ENCODE results near the gene TMEM86A. TPM values are rescaled to one million over a fixed set of nuclear protein-coding genes. Genes with fewer than 3 reads are reported as not detected.

The TMEM86A gene
- total RNA-seq, 1 donor from 2014 or later: 4.5 TPM

DNA sequence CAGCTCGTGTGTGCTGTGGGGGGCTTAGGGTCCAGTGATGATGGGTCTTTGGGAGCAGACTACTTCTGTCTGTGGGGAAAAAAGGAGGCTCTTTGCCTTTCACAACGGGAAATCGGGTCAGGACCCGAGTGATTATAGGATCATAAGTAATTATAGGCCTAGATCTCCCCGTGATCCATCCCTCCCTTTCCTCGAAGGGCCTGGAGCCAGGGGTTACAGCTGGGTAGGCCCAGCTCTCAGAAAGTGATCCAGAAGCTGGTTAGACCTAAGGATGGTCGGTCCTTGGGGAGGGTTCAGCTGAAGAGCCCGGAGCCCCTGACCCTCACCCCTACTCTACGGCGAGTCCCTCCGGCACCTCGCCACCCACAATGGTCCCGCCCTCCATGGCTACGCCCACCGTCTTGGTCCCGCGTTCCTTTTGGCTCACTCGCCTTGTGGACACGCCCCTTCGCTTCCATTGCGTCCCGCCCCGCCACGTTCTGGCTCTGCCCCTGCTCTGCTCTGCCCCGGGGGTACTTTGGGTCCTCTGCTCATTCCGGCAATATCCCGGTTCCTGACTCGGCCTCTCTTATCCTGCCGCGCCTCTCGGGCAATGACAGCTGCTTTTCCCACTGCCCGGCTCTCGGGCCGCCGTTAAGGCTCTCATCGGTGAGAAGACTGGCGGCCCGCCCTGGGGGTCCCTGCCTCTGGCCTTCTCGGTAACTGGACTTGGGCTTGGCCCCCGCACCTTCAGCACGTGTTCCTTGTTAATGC, 22.4 kb downstream of the TMEM86A start:
- intact Hi-C loops (cut with micrococcal nuclease): no loop called here
- ATAC-seq (peak; percentile 98), DNase-seq (peak; percentile 90)

DNA sequence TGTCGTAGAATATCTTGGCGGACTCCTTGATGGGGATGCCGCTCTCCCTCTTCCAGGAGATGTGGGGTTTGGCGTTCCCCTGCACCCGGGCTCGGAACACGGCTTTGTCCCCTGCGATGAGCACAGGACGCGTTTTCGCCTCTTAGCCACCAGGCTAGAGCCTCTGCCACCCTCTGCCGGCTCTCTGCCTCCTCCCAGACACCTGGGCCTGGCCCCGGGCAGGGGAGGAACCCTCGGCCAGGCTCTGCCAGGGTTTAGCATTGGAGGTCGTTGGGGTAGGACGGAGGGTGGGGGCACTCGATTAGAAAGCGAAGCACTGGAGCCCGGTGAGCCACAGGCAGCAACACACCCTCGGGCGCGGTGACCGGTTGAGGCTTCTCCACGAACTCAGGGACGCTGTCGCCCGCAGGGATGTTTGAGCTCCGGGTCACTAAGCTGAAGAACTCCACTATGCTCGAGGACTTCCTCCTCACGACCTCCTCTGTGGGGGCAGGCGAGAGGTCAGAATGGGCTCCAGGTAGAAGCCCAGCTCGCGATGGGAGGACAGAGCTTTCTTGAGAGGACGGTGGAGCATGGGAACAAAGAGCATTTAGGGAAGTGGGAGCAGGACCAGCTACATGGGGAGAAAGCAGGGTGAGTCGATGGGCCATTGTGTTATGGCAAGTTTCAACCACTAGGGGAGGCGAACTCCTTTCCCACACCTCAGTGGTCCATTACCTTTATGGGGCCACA, 23.1 kb downstream of the TMEM86A start:
- intact Hi-C loops (cut with micrococcal nuclease): no loop called here
- DNase-seq (peak; percentile 43), ATAC-seq (peak; percentile 86)

DNA sequence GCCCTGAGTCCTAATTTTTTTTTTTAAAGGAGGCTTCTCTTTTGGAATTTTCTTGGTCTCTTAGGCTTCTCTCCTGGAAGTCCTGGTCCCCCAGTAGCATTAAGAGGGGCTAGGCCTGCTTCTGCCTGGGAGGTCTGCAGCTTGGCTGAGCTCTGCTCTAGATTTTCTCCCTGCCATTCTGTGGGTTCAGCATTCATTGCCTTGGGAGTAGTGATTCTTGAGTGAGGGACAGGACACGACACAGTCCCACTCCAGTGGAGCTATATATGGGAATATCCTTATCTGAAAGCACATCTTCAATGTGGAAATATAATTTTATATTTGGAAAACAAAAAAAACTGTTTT, 23.7 kb downstream of the TMEM86A start:
- ATAC-seq: no peak
- intact Hi-C loops (cut with micrococcal nuclease): no loop called here

DNA sequence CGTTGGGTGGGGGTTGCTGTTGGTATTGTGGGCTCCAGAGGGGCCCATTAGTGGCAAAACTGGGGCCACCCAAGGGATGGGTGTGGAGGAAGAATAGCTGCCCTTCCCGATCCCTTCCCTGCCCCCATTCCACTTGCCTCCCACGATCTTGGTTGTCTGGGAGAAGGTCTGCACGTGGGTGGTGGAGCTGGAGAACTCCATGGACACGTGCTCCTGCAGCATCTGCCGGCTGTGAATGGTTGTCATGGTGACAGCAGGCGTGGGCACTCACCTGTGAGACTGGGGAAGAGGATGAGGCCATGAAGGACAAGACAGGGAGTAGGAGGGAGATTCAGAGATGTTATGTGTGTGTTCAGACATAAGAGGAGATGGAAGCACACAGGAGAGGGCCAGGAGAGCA, 25.4 kb downstream of the TMEM86A start:
- intact Hi-C loops (cut with micrococcal nuclease): no loop called here
- DNase-seq (no peak), ATAC-seq (no peak)

More for the DNA sequence above, 23.7 kb downstream of the TMEM86A start:
- DNase-seq: no peak

DNA sequence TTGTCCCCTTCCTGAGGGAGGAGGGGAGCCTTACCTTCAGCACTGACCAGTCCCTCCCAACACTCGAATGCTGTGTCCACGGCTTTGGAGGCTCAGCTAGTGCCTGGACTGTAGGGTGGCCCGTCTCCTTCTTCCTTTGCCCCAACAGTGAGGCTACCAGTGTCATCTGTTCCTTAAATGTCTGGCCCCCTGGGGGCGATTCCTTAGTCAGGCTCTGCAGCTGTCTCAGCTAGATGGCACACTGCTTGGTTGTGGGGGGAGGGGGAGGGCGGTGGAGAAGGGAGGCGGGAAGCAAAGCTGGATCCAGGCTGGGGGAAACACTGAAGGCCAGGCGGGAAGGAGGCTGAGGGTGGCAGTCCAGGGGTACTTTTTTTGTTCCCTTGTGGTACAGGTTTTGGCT, 27.5 kb downstream of the TMEM86A start, which contains the start of gene IGSF22:
Gene IGSF22 (minus strand): TSS at position 149 of the 400 bp plus-strand sequence. CDS start 1,952 bp downstream, outside the sequence.
- intact Hi-C loops (cut with micrococcal nuclease): no loop called here
- no peak for DNase-seq
- no peak for ATAC-seq

DNA sequence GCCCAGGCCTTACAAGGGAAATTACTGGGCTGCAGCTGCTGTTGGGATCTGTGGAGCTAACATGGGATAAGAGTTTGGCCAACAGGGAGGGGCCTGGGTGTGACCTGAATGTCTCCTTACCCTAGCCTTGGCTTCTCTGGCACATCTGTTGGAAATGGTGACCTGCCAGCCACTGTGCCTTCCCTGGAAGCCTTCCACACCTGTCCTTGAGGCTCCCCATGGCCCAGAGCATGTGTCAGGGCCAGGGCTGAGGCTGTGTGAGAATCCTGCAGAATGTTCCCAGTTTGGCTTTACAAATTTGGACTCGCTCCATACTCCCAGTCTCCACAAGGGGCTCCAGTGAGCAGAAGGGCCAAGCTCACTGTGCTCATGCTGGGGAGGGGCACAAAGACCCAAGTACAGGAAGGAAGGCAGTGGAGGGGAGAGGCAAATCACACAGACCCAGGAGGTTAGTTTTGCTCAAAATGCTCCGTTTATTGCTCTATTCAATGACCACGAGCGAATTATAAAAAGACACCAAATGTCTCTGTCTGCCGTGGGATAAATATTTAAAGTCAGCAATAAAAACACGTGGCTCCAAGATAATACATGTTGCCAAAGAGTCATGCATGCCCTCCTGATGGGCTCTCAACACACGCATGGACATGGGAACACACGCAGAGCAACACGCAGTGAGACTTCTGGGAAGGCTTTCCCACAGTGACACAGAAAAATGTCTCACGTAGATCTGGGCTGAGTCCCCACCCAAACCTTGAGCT, 29.1 kb downstream of the TMEM86A start:
- peak; percentile 51 for ATAC-seq
- no peak for DNase-seq
- intact Hi-C loops (cut with micrococcal nuclease): no loop called here

DNA sequence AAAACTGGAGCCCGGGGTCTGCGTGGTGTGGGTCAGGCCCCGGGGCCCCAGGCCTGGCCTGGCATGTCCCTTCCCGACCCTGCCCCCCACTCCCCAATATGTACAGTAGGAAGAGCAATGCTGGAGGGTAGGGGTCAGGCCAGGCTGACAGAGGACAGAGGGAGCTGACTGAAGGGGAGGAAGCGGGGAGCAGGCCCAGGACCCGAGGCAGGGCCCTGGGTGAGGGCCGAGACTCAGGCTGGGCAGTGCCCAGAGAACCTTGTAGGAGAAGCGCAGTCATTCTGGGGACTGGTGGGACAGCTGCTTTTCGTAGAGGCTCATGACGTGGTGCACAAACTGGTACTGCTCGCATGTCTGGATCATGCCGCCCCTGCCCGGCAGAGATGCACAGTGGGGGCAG, 30.1 kb downstream of the TMEM86A start:
- no peak for ATAC-seq
- intact Hi-C loops (cut with micrococcal nuclease): no loop called here
- no peak for DNase-seq

DNA sequence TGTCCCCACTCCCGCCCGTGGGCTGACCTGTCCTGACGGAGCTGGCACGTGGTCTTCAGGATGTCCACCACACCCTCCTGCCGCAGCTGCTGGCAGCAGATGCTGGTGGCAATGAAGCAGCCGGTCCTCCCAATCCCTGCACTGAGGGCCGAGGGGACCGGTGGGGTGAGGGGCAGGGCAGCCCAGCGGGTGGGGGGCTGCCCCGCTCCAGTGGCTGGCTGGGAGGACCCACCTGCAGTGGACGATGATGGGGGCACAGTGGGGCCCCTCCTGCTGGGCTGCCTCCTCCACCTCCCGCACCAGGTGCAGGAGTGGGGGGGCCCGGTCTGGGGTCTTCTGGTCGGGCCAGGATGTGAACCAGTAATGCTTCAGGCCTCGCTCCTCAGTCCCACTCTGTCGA, 30.8 kb downstream of the TMEM86A start:
- ATAC-seq: no peak
- intact Hi-C loops (cut with micrococcal nuclease): no loop called here
- no peak for DNase-seq

DNA sequence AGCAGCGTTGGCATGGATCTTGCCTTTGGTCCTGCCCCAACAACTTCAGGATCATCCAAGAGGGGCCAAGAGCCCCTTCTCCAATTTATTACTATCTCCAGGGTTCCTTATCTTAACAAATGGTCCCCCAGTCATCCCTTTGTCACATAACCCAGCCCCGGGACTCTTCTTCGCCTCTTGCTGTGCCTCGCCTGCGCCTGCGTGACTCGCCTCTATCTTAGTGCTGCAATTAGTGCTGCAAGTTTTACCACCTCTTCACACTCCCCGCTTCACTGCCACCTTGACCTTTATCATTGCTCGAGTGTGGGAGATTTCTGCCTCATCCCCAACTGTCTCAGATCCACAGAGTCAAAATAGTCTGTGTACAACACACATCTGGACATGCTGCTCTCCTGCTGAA, 31.4 kb downstream of the TMEM86A start:
- intact Hi-C loops (cut with micrococcal nuclease): loop anchor here (10.0 kb wide), 1 partner anchor 185 kb away; no protein-coding TSS in a partner anchor
- ATAC-seq: no peak
- no peak for DNase-seq

DNA sequence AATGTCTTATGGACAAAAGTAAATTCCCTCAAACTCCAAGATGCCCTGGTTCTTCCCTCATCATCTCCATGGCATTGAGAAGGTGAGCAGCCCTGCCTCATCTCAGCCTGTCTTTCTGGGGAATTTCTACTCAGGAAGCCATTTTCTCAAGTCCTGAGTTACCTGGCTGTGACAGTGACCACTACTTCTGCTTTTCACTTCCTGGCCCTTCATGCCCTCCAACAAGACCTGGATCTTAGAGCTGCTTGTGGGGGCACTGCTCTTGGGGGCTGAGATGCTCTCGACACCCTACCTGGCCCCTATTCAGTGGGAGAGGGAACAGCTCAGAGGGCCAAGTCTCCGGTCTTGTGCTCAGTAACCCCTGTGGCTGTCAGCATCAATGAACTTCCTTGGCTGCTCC, 32.9 kb downstream of the TMEM86A start:
- DNase-seq: no peak
- intact Hi-C loops (cut with micrococcal nuclease): loop anchor here (10.0 kb wide), 1 partner anchor 187 kb away; no protein-coding TSS in a partner anchor

DNA sequence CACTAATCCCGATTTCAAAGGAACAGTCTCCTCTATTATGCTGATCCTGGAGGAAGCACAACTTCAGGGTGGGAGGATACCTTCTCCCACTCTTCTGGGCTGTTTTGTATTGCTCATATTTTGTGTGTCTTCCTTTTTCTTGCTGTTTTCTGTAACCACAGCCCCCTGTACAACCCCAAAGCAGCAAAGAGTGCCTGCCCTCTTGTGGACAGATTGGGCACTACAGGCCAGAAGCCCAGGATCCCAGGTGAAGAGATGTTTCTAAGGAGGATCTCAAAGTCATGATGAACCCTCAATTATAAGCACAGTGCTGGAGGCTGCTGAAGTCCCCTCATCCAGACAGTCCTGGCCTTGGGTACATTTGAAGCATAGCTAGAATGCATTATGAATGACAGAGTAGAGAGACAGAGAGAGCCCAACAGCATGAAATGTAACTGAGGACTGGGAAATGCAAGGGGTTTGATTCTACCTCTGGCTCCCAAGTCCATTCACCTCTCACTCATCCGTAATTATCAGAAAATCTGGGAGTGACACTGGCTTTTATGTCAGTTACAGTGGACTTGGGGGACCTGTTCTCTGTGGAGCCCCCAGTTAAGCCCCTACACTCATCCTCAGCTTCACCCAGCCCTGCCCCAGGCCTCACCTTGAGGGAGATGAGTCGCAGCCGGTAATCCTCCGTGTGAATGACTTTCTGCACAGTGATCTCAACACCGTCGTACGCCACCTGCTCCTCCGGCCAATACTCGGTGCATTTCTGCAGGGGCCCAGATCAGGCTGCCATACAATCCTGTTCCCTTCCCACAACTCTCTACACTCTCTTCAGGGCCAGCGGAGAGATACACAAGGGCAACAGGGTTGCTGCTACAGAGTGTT, 33.6 kb downstream of the TMEM86A start:
- intact Hi-C loops (cut with micrococcal nuclease): loop anchor here (10.0 kb wide), 1 partner anchor 187 kb away; no protein-coding TSS in a partner anchor
- ATAC-seq: peak; percentile 71
- DNase-seq: peak; percentile 59

More for the DNA sequence above, 32.9 kb downstream of the TMEM86A start:
- no peak for ATAC-seq

DNA sequence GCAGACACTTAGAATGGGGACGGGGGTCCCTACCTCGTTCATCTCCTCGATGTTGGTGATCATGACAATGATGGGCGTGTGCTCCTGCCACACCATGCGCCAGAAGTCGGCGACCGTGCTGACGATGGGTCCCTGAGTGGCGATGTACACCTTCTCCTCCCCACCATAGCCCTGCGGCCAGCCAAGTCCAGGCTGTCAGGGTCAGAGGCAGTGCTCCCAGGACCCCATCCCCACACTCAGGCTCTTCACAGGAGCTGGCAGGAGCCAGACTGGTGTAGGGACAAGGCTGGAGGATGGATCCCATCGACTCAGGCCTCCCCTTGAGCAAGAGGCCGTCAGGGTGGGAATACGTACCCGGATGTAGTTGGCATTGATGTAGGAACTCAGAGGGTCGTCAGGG, 34.6 kb downstream of the TMEM86A start:
- intact Hi-C loops (cut with micrococcal nuclease): loop anchor here (10.0 kb wide), 1 partner anchor 188 kb away; no protein-coding TSS in a partner anchor
- ATAC-seq: no peak

DNA sequence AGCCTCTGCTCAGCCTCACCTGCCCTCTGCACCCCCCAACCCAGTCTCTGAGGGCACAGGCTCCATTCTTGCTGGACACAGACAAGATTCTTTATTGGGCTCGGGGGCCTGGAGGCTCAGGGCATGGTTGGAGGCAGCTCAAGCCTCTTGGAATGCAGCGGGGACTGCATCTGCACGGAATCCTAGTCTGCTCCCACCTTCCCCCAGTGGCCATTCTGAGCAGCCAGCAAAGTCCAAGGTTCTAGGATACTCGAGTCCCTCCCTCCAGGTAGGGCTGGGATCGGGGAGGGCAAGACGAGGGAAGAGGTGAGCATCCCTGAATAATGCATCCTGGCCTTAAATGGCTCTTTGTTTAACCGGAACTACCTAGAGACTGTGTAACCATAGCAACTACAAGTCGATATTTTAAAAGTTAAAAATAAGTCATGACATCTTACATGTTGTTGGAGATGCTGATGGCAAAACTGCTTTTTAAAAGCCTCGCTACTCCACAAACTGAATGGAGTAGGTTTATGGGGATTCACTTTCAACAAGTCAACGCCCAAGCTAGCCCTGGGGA, 38.1 kb downstream of the TMEM86A start:
- DNase-seq: no peak
- intact Hi-C loops (cut with micrococcal nuclease): loop anchor here (10.0 kb wide), 1 partner anchor 192 kb away; no protein-coding TSS in a partner anchor
- ATAC-seq: no peak

More for the DNA sequence above, 34.6 kb downstream of the TMEM86A start:
- no peak for DNase-seq

DNA sequence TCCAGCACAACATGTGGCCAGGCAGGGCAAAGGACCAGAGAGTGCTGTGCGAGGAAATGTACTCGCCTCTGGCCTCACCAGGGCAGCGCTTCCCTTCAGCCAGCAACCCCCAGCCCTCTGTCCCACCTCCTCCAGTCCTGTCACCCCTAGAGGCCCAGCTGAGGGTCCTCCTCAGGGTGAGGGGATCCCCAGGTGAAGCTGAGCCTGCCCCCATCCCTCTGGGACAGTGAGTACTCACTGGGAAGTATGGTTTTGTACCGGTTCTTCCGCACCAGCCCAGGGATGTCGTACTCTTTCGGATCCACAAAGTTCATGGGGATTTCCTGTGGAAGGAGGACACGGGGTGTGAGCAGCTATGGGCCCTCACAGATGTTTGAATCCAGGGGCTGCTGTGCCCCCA, 39.1 kb downstream of the TMEM86A start:
- no peak for DNase-seq
- no peak for ATAC-seq
- intact Hi-C loops (cut with micrococcal nuclease): loop anchor here (10.0 kb wide), 1 partner anchor 193 kb away; no protein-coding TSS in a partner anchor

DNA sequence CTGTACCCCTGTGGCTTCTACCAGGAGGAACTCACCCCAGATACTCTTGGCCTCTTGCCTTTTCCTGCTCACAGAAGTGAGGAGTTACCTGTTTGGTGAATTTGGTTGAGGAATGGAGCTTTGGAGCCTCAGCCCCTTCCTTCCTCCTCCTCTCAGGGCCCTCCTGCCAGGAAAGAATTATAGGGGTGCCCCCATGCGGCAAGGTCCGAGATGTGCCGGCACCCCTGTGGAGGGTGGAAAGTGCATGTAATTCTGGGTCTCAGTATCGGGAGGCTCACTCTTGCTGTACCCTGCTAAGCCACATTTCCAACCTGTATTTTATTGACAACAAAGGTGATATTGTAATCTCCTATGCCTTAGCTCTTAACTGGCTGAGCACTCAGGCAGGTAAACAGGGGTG, 41.1 kb downstream of the TMEM86A start:
- no peak for ATAC-seq
- intact Hi-C loops (cut with micrococcal nuclease): loop anchor here (10.0 kb wide), 1 partner anchor 195 kb away; no protein-coding TSS in a partner anchor
- DNase-seq: no peak

DNA sequence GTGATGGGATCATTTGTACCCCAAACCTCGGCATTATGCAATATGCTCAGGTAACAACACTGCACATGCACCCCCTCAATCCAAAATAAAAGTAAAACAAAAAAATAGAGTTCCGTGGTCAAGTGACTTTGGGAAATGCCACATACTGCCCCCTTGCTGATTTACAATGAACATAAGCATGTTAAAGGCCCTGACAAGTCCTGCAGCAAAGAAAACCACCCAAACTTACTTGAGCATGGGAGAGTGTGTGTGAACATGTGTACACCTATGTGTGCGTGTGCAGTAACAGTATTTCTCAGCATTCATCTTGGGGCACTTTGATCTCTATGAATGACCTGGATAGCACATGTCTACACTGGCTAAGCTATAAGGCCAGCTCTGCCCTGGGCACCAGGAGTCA, 43.2 kb downstream of the TMEM86A start:
- intact Hi-C loops (cut with micrococcal nuclease): no loop called here
- ATAC-seq (no peak), DNase-seq (no peak)

DNA sequence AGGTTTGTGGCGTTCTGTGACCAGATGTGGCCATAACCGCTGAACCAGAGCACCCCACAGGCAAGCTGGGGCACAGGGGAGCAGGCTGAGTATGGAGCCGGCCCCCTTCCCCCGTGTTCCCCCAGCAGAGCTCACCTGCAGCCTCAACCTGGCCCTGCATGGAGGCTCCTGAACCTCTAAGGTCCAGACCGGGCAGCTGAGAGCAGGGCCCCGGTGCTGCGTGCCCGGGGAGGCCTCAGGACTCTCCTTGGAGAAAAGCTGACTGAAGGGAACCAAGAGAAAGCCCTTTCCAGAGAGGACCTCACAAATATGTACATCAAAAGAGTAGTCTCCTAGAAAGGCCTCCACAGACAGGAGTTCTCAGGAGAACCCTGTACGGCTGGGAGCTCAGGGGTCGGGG, 44.8 kb downstream of the TMEM86A start:
- DNase-seq (no peak), ATAC-seq (no peak)
- intact Hi-C loops (cut with micrococcal nuclease): no loop called here

DNA sequence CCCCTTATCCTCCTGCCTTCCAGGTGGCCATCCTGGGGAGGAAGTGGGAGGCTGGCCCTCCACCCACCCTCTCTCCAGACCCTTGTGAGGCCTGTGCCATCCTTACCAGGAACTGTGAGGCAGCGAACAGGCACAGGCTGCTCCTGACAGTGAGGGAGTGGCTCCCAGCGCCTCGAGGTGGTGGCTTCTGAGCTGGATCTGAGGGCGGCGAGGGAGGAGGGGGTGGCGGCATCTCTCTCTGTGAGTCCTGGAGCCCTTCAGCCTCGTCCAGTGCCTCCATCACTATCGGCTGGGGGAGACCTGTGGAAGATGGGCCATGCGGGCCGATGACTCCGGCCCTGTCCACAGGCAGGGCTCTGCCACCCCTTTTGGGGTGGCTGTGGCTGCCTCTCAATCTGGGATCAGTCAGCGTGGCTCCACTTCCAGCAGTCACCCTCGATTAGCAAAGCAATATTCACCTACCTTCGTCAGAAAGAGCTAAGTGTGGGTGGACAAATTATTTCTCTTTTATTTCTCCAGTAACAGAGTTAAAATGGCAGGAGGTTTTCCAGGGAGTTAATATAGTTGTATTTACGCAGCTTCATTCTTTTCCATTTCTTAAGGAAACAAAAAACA, 45.4 kb downstream of the TMEM86A start:
- ATAC-seq (no peak), DNase-seq (no peak)
- intact Hi-C loops (cut with micrococcal nuclease): no loop called here
